HepG2 (cell line): Measurements from ENCODE around the gene WNT5A. TPM values are rescaled to one million over a fixed set of nuclear protein-coding genes. Genes with fewer than 3 reads are reported as not detected.

Experiments used
- ATAC-seq: fragments of 200-7000 bp; cut with Tn5 transposase; 3 replicates; pipeline ENCODE4 v1.9.1; 2020; ENCODE audit warnings: mild to moderate bottlenecking, moderate library complexity
- BruUV-seq: library from RNA; stranded (reverse); fragments of 400-500 nt; replicated peaks from 2 replicates; lab custom pipeline; 2021; lab: Mats Ljungman, UMichigan
- CTCF ChIA-PET: fragments of 300-600 bp; formaldehyde crosslinking; extraction: SDS; loops from one replicate; lab custom pipeline; 2021; ENCODE audit warnings: low total read pairs, inconsistent platforms, low intra/inter-chr PET ratio; lab: Yijun Ruan, JAX
- POLR2A ChIA-PET: fragments of 350-600 bp; sonication (Branson Sonifier 250); formaldehyde crosslinking; loops from one replicate; lab custom pipeline; 2020; ENCODE audit warnings: antibody characterized with exemption, inconsistent platforms; lab: Yijun Ruan, JAX
- DNase-seq: peaks from one replicate; pipeline ENCODE4 v3.0.0-alpha.2; 2015; ENCODE audit warnings: low spot score
- FAIRE-seq: peaks from 3 replicates; lab custom pipeline; 2011; peaks lifted over from hg19 to GRCh38; lab: Jason Lieb, UNC
- H2AFZ ChIP-seq: one replicate; pipeline ENCODE4 v1.6.1; 2011; ENCODE audit warnings: low read length, inconsistent platforms
- H3K27ac ChIP-seq: fragments of 300-600 bp; 3 replicates; pipeline ENCODE4 v1.8.0; 2011; ENCODE audit warnings: mixed run types, mild to moderate bottlenecking, mixed read lengths, low read length, inconsistent platforms; ENCODE audit not compliant: insufficient read depth; ENCODE audit errors: extremely low read length
- H3K27me3 ChIP-seq, 2 experiments: fragments of 200-600 bp in 1 of 2; 2 replicates in 1 of 2; 3 replicates in 1 of 2; pipeline versions ENCODE4 v1.6.0 to v1.8.0; 2011; ENCODE audit warnings: low read length in 2 of 2, mild to moderate bottlenecking in 2 of 2, moderate library complexity in 2 of 2, inconsistent platforms in 1 of 2; ENCODE audit not compliant: insufficient read depth in 2 of 2, control insufficient read depth in 1 of 2
- H3K36me3 ChIP-seq, 2 experiments: fragments of 200-600 bp in 1 of 2; replicated peaks in 1 of 2; 2 replicates in 1 of 2; 3 replicates in 1 of 2; pipeline versions ENCODE4 v1.5.1 to v1.8.0; 2011; ENCODE audit warnings: low read length in 2 of 2, inconsistent platforms in 1 of 2; ENCODE audit not compliant: insufficient read depth in 2 of 2, control insufficient read depth in 1 of 2
- H3K4me1 ChIP-seq: 2 replicates; pipeline ENCODE4 v1.5.1; 2012; ENCODE audit warnings: low read length, inconsistent platforms; ENCODE audit not compliant: insufficient read depth
- H3K4me2 ChIP-seq: 2 replicates; pipeline ENCODE4 v1.6.0; 2011; ENCODE audit warnings: low read depth, low read length, inconsistent platforms
- H3K4me3 ChIP-seq, 3 experiments: fragments of 200-600 bp in 1 of 3; sonication (generic), shearing (Covaris generic) in 1 of 3; replicated peaks in 1 of 3; 2 replicates each; pipeline ENCODE4 v1.5.1; 2011 to 2016; ENCODE audit warnings: low read length in 3 of 3, inconsistent platforms in 2 of 3, low read depth in 2 of 3, mild to moderate bottlenecking in 2 of 3, control low read depth in 1 of 3, mixed read lengths in 1 of 3; ENCODE audit not compliant: insufficient read depth in 1 of 3
- H3K79me2 ChIP-seq: one replicate; pipeline ENCODE4 v1.6.1; 2011; ENCODE audit warnings: low read length, inconsistent platforms; ENCODE audit not compliant: insufficient read depth
- H3K9ac ChIP-seq: 2 replicates; pipeline ENCODE4 v1.6.0; 2011; ENCODE audit warnings: mild to moderate bottlenecking, low read depth, low read length, inconsistent platforms; ENCODE audit not compliant: insufficient read depth
- H3K9me3 ChIP-seq: 2 replicates; pipeline ENCODE4 v1.5.1; 2012; ENCODE audit warnings: mild to moderate bottlenecking, low read length
- H4K20me1 ChIP-seq: 2 replicates; pipeline ENCODE4 v1.6.0; 2011; ENCODE audit warnings: inconsistent platforms, mild to moderate bottlenecking, low read length, moderate library complexity; ENCODE audit not compliant: insufficient read depth
- ATF1 ChIP-seq: IDR thresholded peaks from 2 replicates; pipeline ENCODE4 v1.6.1; 2016; ENCODE audit warnings: mild to moderate bottlenecking, control low read depth
- ATF6 ChIP-seq: sonication (generic); formaldehyde crosslinking; conservative IDR thresholded peaks from 2 replicates; pipeline ENCODE4 v1.4.0; 2020; ENCODE audit warnings: missing genetic modification reagents
- CEBPG ChIP-seq: IDR thresholded peaks from 2 replicates; pipeline ENCODE4 v1.6.1; 2016
- ISX ChIP-seq: sonication (generic); formaldehyde crosslinking; conservative IDR thresholded peaks from 2 replicates; pipeline ENCODE4 v1.5.0; 2020; ENCODE audit warnings: missing genetic modification reagents
- KDM4B ChIP-seq: sonication (generic); formaldehyde crosslinking; IDR thresholded peaks from 2 replicates; pipeline ENCODE4 v1.4.0; 2020; ENCODE audit warnings: missing genetic modification reagents
- MBNL3 ChIP-seq: fragments of 250-450 bp; sonication (Bioruptor Pico); conservative IDR thresholded peaks from 2 replicates; pipeline ENCODE4 v1.8.0; 2022; ENCODE audit warnings: mild to moderate bottlenecking, inconsistent platforms
- SP140L ChIP-seq: sonication (generic); formaldehyde crosslinking; IDR thresholded peaks from 2 replicates; pipeline ENCODE4 v1.4.0; 2020; ENCODE audit warnings: missing genetic modification reagents, borderline replicate concordance
- TRIM22 ChIP-seq: fragments of 450-650 bp; IDR thresholded peaks from 2 replicates; pipeline ENCODE4 v1.6.1; 2017
- TRIM24 ChIP-seq: sonication (generic); formaldehyde crosslinking; IDR thresholded peaks from 2 replicates; pipeline ENCODE4 v1.8.0; 2022; ENCODE audit warnings: mild to moderate bottlenecking, missing genetic modification reagents
- ZNF275 ChIP-seq: sonication (generic); formaldehyde crosslinking; IDR thresholded peaks from 2 replicates; pipeline ENCODE4 v1.8.0; 2022; ENCODE audit warnings: missing genetic modification reagents, mild to moderate bottlenecking, inconsistent platforms, borderline replicate concordance
- ZNF503 ChIP-seq: sonication (generic); formaldehyde crosslinking; IDR thresholded peaks from 2 replicates; pipeline ENCODE4 v1.4.0; 2020; ENCODE audit warnings: missing genetic modification reagents
- WGBS: methylation state at CpG from one replicate; pipeline ENCODE4 v1.1.6; 2017; ENCODE audit warnings: low lambda C conversion rate; 5-methylcytosine and 5-hydroxymethylcytosine counted together
- in situ Hi-C: cut with HindIII; loops from 2 replicates; pipeline ENCODE4 v1.10.0; 2017; ENCODE audit warnings: low pct_unique_long_range_greater_than_20kb; ENCODE audit not compliant: extremely low pct_ligation_motif_present
- intact Hi-C: fragments of 100-400 bp; cut with micrococcal nuclease; formaldehyde crosslinking; loops from one replicate; pipeline ENCODE4 v1.10.0; 2022; ENCODE audit not compliant: unreplicated experiment
- polyA plus RNA-seq, 8 experiments: library from polyadenylated mRNA; depleted of rRNA in 3 of 8; stranded (reverse) in 7 of 8; unstranded in 1 of 8; fragments of >200 nt; fragmentation: Illumina TruSeq in 4 of 8; extraction: Trizol in 4 of 8; gene quantifications; 2 replicates each; pipeline versions ENCODE4 v1.2.1 to v1.2.3, GENCODE V29; 2011 to 2016; ENCODE audit warnings: low read depth in 4 of 8, missing spikeins in 1 of 8, mixed read lengths in 1 of 8; ENCODE audit not compliant: insufficient read depth in 1 of 8
- total RNA-seq, 5 experiments: library from RNA; depleted of rRNA; stranded (reverse); fragments of >200 nt; fragmentation: Illumina TruSeq; extraction: Trizol; gene quantifications; 2 replicates each; pipeline ENCODE4 v1.2.3, GENCODE V29; 2016; ENCODE audit warnings: low read depth in 1 of 5

The WNT5A gene
- total and polyA plus RNA-seq, 2 of the 13 experiments (the other 11 are each of a cell fraction or from before 2014, with no cell fraction given): not detected

- intact Hi-C loops: no loop called here
- ATAC-seq (no peak), FAIRE-seq (no peak), DNase-seq (no peak)
- H3K9me3 ChIP-seq: no peaks in the 10 kb centered on the region
- no peaks in the 10 kb centered on the region for H3K4me1 ChIP-seq
- no peak for TF ChIP-seq ISX
- TF ChIP-seq ZNF275 (CRISPR knock-in tag): no peak
- no peak for TF ChIP-seq CEBPG (CRISPR knock-in tag)
- no peak for TF ChIP-seq KDM4B (CRISPR knock-in tag)
- no peak for TF ChIP-seq MBNL3 (CRISPR knock-in tag)
- no peak for TF ChIP-seq ATF6 (CRISPR knock-in tag)
- TF ChIP-seq ATF1 (CRISPR knock-in tag): no peak
- TF ChIP-seq TRIM24 (CRISPR knock-in tag): no peak
- no peak for TF ChIP-seq TRIM22
- no peak for TF ChIP-seq ZNF503 (CRISPR knock-in tag)
- TF ChIP-seq SP140L: no peak
- H4K20me1 ChIP-seq: no peaks in the 10 kb centered on the region
- 50% methylated on average over 3 of the region's 3 CpGs for WGBS
- in situ Hi-C loops: no loop called here
- BruUV-seq: no TSS peak
- no peaks in the 10 kb centered on the region for H3K36me3 ChIP-seq
- no peaks in the 10 kb centered on the region for H3K79me2 ChIP-seq
- no peak overlapping the region for H3K27ac ChIP-seq
- no peak overlapping the region for H2AFZ ChIP-seq
- POLR2A ChIA-PET: no interaction called here
- CTCF ChIA-PET: no interaction called here
- no peak overlapping the region for H3K4me2 ChIP-seq
- no peak overlapping the region for H3K4me3 ChIP-seq
- no peaks in the 10 kb centered on the region for H3K27me3 ChIP-seq
- no peak overlapping the region for H3K9ac ChIP-seq
These were observed 10.6 kb downstream of the WNT5A start for GRCh38 chr3:55476515-55476914.
